ENCODE measurements around the gene FMN2. TPM values are rescaled to one million over a fixed set of nuclear protein-coding genes. Genes with fewer than 3 reads are reported as not detected.
A peak's percentile ranks its signal among the peaks of the same experiment; 100 is the strongest.

FMN2 gene
- total RNA-seq, 1 experiment from 2014 or later = 39.8 TPM

DNA sequence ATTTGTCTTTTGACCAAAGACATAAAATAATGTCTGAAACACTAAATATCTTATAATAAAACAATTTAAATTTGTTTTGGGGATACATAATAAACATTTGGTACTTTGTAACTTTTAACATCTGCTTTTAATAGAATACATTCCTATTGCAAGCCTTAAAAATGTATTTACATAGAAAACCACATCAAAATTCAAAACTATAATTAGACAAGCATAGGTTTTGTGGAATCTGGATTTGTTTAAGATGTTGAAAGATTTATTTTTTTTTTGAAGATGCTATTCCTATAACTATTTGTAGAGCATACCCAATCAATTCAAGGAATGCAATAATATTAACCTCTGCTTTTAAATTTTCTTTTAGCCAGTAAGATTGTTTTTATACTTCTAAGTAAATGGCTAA lies 125.7 kb downstream of the FMN2 start:
- no peak for DNase-seq (ENCODE audit: low read depth, low spot score)
- in situ Hi-C loops (cut with HindIII; ENCODE audit: low pct_unique_long_range_greater_than_20kb, low sequenced_read_pairs) = no loop called here

DNA sequence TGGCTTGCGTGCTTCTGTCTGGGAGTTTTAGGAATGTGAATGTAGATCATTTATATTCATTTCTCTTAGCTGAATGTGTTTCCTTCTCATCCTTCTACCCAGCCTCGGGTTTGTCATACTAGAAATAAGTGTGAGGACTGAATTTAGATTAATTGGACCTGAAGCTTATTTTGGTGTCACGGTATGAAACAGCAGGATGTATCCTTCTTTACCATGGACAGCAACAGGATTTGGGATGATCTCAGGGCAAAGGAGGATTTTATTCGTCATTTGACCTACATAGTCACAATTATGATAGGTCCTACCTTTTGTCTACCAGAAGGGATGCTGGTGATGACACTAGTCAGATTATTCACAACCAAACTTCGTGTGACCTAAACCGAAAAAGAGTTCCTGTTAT lies 127.4 kb downstream of the FMN2 start:
- in situ Hi-C loops (cut with HindIII; ENCODE audit: low pct_unique_long_range_greater_than_20kb, low sequenced_read_pairs) = no loop called here
- DNase-seq (ENCODE audit: low read depth, low spot score) = no peak

DNA sequence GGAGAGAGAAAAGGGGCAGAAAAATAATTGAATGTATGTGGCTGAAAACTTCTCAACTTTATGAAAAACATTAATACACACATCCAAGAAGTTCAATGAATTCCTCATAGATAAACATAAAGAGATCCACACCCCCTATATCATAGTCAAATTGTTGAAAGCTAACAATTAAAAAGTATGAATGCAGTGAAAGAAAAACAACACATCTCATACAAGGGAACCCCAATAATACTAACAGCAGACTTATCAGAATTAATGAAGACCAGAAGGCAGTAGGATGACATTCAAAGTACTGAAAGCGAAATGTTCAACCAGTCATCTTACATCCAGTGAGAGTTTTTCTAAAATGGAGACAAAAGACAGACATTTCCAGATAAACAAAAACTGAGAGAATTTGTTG lies 134.4 kb downstream of the FMN2 start:
- in situ Hi-C loops (cut with HindIII; ENCODE audit: low pct_unique_long_range_greater_than_20kb, low sequenced_read_pairs) = no loop called here
- no peak for DNase-seq (ENCODE audit: low read depth, low spot score)

DNA sequence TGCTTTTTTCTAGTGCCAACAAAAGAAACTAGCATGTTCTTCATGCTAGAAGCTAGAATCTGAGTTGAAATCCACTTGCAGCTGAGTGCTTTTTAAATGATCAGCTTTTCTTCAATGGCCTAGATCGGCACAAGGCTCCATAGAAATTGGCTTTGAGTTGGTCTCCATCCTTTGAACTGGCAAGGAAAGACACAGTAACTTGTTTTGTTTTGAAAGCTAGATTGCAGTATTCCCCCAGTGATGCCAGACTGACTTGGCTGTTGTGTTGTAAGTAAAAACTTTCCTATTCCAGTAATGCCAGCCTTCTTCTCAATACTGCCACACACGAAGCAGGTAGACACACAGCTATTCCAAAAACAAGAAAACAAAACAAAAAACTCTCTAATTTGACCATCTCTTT lies 139.1 kb downstream of the FMN2 start:
- in situ Hi-C loops (cut with HindIII; ENCODE audit: low pct_unique_long_range_greater_than_20kb, low sequenced_read_pairs) = no loop called here

DNA sequence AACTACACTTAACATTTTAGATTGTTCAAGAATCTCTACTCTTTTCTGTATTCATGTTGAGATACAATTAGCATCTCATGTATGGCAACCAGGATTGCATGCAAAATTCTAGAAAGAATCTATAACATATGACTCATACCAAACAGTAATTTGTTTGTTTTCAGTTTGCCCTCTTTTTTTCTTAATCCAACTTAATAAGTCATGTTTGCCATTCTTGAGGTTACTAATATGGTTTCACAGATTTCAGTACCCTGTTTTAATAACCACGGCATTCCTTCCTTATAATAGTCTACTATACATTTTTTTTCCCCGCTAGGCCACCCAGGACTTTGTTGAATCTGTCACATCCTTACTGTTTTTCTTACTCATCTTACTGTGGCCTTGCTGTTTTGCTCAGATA lies 140.8 kb downstream of the FMN2 start:
- peak; percentile 85 for DNase-seq (ENCODE audit: low read depth, low spot score)

More for the DNA sequence above, 139.1 kb downstream of the FMN2 start:
- no peak for DNase-seq (ENCODE audit: low read depth, low spot score)

DNA sequence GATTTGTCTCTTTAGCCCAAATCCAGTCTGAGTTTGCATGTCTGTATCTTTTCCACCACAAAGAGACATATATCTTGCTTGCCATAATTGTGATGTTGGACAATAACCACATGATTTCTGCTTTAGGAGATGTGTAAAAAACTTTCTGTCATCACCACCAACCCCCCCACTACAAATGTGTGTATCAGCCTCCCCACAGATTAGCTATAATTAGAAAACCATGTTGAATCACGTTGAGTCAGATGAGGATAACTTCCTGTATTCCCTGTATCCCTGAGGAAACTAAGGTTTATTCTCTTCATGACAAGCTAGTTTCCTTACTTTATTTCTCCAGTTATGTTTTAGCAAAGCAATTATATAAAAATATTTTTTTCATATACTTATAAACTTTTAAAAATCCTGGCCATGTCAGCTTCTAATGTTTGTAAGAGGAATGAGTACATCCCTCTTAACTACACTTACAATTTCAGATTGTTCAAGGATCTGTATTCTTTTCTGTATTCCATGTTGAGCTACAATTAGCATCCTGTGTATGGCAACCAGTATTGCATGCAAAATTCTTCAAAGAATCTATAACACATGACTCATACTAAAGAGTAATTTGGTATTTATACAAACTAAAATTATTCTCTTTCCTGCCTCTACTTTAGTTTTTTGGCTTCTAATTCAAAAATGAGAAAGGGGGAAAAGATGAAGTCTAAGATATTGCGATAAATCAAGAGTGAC lies 143.0 kb downstream of the FMN2 start:
- in situ Hi-C loops (cut with HindIII; ENCODE audit: low pct_unique_long_range_greater_than_20kb, low sequenced_read_pairs) = no loop called here
- DNase-seq (ENCODE audit: low read depth, low spot score) = no peak

More for the DNA sequence above, 140.8 kb downstream of the FMN2 start:
- in situ Hi-C loops (cut with HindIII; ENCODE audit: low pct_unique_long_range_greater_than_20kb, low sequenced_read_pairs) = no loop called here

DNA sequence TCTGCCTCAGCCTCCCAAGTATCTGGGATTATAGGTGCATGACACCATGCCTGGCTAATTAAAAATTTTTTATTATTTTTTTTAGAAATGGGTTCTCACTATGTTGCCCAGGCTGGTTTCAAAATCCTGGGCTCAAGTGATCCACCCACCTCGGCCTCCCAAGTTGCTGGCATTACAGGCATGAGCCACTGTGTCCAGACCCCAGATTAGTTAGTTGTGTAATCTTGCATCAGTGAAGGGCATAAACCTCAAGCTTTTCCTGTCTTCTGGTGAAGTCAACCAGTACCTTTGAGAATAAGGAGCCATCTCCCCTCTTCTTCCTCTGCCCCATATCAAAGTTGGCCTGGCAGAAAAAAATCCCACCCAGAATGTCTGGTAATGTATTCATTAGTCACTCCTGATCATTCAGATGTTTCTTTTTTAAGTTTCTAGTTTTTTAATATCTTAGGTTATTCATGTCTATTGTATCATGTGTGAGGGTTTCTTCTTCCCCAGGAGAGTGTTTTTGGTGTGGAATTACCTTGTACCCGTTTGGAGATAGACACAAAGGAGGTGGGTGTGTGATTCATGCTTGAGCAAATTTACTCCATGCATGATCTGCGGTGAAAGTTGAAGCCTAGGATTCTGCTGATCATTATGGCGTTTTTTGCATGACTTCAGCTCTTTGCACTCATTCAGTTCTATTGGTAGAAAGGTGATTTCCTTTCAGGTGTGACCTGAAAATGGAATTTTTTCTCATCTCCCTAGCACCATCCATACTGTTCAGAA lies 144.0 kb downstream of the FMN2 start:
- in situ Hi-C loops (cut with HindIII; ENCODE audit: low pct_unique_long_range_greater_than_20kb, low sequenced_read_pairs) = no loop called here
- no peak for DNase-seq (ENCODE audit: low read depth, low spot score)

DNA sequence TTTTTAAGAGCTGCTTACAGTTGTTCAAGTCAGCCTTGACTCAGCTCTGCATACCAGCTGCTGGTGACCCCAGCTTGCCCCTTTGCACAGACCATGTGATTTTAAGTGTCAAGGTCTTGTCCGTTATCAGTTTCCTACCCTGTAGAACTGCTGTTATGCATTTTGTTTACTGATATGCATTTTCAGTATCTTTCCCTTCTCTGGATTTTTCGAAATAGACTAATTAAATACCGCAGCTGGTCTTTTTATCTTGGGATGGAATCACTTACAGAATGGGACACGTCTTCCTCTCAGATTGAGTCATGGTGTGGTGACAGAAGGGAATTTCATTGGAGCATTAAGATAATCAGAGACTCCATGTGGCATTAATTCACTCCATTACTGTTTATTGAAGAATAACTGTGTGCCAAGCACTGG lies 145.6 kb downstream of the FMN2 start:
- DNase-seq (ENCODE audit: low read depth, low spot score) = no peak
- in situ Hi-C loops (cut with HindIII; ENCODE audit: low pct_unique_long_range_greater_than_20kb, low sequenced_read_pairs) = no loop called here

DNA sequence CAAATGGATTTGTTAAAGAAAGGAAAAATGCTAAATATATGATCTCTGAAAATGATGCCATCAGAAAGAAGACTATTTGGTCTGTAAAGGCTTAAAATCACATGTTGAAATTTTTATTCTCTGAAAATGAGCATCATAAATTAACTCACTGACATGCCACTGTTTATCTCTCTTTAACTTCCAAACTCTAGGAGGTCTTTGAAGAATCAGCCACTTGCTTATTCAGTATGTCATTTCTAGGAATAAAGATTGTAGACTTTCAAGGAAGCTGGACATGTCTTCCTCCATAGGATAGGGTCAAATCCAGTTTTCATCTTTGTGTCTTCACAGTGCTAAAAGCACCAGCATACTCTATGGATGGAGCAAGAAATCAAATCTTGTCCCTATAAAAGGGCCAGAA lies 147.6 kb downstream of the FMN2 start:
- DNase-seq (ENCODE audit: low read depth, low spot score) = no peak
- in situ Hi-C loops (cut with HindIII; ENCODE audit: low pct_unique_long_range_greater_than_20kb, low sequenced_read_pairs) = no loop called here

DNA sequence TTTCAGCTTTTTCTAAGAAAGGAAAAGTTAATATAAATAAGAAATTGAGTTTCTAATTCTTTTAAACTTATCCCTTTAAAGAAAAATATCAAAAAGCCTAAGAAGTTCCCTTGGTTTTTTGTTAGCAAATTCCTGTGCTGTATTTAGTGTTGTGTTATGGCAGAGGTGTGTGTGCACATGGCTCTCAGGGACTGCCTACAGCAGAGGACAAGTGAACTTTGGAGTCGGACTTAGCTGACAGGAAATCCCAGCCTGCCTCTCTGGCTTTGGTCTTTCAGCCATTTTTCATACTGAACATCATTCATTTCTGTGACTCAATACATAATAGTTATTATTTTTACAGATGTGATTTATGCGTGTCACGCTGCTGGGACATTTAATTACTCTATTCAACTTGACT lies 149.6 kb downstream of the FMN2 start:
- in situ Hi-C loops (cut with HindIII; ENCODE audit: low pct_unique_long_range_greater_than_20kb, low sequenced_read_pairs) = no loop called here
- DNase-seq (ENCODE audit: low read depth, low spot score) = no peak

DNA sequence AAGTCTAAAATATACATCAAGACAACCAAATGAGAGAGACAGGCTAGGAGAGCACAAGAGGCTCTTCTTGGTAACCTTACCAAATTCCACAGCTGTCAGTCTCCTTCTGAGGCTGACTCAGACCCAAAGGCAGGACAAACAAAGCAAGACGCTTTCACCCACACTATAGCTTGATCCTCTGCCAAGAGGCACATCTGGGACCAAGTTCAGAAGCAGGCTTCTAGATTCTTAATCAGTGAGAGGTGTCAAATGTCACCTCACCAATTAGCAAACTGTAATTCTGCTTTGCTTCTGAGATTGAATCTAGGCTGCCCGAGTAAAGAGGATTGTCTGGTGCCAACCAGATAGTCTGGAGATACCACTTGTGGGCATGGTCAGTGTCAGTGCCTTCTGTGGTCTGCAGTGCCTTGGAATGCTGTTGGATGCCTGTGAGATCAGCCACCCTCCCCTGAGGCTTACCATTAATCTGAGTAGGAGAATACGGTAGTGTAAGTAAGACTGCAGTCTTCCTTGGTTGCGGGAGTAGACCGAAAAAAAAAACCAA lies 151.0 kb downstream of the FMN2 start:
- DNase-seq (ENCODE audit: low read depth, low spot score) = peak; percentile 10
- in situ Hi-C loops (cut with HindIII; ENCODE audit: low pct_unique_long_range_greater_than_20kb, low sequenced_read_pairs) = no loop called here

DNA sequence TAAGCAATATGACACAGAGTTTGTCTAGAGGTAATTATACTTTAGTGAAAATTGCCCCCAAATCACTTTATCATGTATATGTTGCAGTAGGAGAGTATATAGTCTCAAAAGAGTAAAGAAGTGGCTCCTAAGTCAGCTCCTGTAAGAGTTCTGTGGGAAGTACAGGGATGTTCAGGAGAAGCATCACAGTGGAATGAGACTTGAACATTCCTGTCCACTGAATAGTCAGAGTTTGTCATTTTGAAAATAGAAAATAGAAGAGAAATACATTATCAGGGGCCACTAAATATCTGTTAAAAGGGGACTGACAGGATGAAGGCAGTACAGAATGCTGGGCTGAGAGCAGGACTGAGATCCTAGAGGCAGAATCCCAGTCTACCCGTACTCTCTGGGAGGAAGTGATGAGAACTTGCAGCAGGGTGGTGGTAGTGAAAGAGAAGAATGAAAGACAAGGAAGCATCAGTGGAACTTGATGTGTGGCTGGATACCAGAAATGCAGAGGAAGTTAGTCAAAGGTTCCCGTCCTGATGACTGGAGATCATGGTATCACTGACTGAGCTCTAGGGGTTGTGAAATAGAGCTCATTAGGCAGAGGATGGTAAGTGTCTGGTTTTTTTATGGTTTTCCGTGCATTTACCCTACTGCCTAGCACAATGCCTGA lies 153.4 kb downstream of the FMN2 start:
- no peak for DNase-seq (ENCODE audit: low read depth, low spot score)
- in situ Hi-C loops (cut with HindIII; ENCODE audit: low pct_unique_long_range_greater_than_20kb, low sequenced_read_pairs) = no loop called here

DNA sequence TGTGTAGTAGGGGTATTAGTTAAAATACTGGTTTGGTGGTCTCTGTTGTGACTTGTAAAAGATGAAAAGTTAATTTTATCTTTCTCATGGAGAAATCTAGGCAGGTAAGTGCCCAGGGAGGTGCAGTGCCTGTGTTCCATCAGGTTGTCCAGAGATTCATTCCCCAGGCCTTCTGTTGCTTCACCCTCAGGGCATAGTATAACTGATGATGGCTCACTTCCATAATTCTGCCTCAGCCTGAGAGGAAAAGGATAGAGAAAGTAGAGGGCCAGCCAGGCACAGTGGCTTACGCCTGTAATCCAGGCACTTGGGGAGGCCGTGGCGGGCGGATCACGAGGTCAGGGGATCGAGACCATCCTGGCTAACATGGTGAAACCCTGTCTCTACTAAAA lies 153.9 kb downstream of the FMN2 start:
- in situ Hi-C loops (cut with HindIII; ENCODE audit: low pct_unique_long_range_greater_than_20kb, low sequenced_read_pairs) = no loop called here
- no peak for DNase-seq (ENCODE audit: low read depth, low spot score)

DNA sequence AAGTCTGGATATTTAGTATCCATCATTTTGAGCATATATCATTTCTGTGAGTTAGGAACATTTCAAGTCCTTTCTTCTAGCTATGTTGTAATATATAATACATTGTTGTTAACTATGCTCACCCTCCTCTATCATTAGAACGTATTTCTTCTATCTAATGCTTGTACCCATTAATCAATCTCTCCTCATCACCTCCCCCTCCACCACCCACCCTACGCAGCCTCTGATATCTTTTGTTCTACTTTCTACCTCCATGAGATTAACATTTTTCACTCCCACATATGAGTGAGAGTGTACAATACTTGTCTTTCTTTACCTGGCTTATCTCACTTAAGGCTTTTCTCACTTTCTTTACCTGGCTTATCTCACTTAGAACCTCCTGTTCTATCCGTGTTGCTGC lies 156.2 kb downstream of the FMN2 start:
- DNase-seq (ENCODE audit: low read depth, low spot score) = no peak
- in situ Hi-C loops (cut with HindIII; ENCODE audit: low pct_unique_long_range_greater_than_20kb, low sequenced_read_pairs) = no loop called here

DNA sequence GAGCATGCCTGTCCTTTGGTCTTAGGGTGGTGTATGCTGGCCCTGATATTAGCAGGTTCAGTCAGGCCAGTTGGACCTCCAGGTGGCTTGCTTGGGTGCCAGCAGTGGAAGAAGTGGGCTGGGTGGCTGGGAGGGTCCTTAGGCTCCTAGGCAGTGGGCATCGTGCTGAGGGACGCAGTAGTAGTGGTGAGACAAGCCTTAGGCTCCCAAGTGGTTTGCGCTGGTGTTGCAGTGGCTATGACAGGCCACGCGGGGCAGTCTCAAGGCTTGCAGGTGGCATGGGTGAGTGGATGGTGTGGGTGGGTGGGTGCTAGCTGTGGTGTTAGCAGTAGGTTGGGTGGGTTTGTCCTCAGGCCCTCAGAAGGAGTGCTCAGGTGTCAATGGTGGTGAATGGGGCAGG lies 162.3 kb downstream of the FMN2 start:
- in situ Hi-C loops (cut with HindIII; ENCODE audit: low pct_unique_long_range_greater_than_20kb, low sequenced_read_pairs) = no loop called here

DNA sequence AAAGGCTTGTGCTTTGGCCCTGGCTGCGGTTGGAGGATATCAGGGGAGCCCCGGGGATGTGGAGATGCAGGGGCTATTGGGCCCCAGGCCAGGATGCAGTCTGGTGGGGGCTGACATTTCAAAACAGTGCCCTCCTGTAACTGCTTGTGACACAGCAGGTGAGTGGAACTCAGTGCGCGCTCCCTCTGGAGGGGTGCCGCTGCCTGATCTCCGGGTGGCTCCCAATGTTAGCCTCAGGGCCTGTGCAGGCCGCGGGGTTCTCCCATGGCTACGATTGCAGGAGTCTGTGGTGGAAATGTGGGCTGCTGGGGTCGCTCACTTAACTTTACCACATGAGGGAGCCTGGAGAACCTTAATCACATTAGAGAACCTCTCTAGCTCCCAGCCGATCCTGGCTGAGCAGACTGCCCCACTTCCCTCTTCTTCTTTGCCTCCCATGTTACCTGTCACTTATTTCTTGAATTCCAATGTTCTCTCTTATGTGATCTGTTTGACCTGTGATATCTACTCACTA lies 163.2 kb downstream of the FMN2 start:
- in situ Hi-C loops (cut with HindIII; ENCODE audit: low pct_unique_long_range_greater_than_20kb, low sequenced_read_pairs) = no loop called here

More for the DNA sequence above, 162.3 kb downstream of the FMN2 start:
- DNase-seq (ENCODE audit: low read depth, low spot score) = no peak

DNA sequence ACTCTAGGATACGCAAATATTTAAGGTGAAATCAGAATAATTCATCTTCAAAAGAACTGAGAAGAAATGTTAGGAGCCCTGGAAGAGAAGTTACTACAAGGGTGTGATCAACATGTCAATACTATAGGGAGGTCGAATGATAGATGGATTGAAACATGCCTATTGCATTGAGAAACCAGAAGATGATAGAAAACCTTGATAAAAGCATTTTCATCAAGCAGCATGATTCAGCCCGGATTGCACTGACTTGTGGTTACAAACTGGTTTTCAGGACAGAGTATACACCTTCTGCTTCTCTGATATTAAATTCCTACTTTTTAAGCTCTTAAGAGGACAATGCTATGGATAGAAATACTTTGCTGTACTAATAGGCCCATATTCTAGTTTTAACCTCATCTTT lies 164.2 kb downstream of the FMN2 start:
- in situ Hi-C loops (cut with HindIII; ENCODE audit: low pct_unique_long_range_greater_than_20kb, low sequenced_read_pairs) = no loop called here
- DNase-seq (ENCODE audit: low read depth, low spot score) = no peak

More for the DNA sequence above, 163.2 kb downstream of the FMN2 start:
- DNase-seq (ENCODE audit: low read depth, low spot score) = peak; percentile 22

DNA sequence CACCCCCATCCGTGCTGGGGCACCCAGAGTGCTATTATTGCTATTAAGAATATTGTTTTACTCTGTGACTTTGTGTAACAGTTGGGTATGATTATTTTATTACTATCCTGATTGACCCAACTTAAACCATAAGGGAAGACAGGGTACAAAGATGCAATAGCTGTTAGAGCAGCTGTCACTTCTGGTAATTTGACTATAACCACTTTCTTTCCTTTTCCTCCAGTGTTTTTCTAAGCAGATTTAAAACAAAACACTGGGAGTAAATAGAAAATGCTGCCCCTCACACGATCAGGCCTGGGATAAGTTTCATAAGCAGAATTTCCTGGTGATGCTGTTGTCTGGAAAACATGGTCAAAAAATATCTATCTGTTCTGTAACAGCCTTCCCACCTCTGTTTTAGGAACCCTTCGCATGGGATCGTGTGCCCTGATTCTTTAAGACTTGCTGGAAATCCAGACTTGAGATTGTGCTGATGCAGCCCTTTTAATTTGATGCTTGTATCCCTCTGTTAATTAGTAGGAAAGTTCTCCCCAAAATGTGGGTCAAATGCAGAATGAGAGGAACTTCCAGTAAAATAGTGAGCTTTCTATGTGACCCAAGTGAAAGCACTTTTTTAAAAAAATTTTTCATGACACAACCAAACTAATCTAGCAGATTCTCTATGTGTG lies 165.3 kb downstream of the FMN2 start:
- in situ Hi-C loops (cut with HindIII; ENCODE audit: low pct_unique_long_range_greater_than_20kb, low sequenced_read_pairs) = no loop called here
- DNase-seq (ENCODE audit: low read depth, low spot score) = no peak
